Progenitor cell of endocrine pancreas (in vitro differentiated cells): Measurements from ENCODE around the gene NTRK2. TPM values are rescaled to one million over a fixed set of nuclear protein-coding genes. Genes with fewer than 3 reads are reported as not detected.

Experiments used
- DNase-seq: peaks from one replicate; pipeline ENCODE4 v3.0.0; 2021; ENCODE audit warnings: low spot score; ENCODE audit not compliant: unreplicated experiment
- H3K27ac Mint-ChIP-seq: 2 replicates; pipeline ENCODE4 v1.8.0; 2021; ENCODE audit warnings: mild to moderate bottlenecking, moderate library complexity, mixed read lengths
- H3K27me3 Mint-ChIP-seq: 2 replicates; pipeline ENCODE4 v1.8.0; 2021; ENCODE audit warnings: mixed read lengths
- H3K36me3 Mint-ChIP-seq: 2 replicates; pipeline ENCODE4 v1.8.0; 2022; ENCODE audit warnings: mixed read lengths; ENCODE audit not compliant: insufficient read depth
- H3K4me1 Mint-ChIP-seq: 2 replicates; pipeline ENCODE4 v1.8.0; 2021; ENCODE audit warnings: low read depth, mixed read lengths
- H3K4me3 Mint-ChIP-seq: 2 replicates; pipeline ENCODE4 v1.8.0; 2021; ENCODE audit warnings: low read depth, mild to moderate bottlenecking, moderate library complexity, mixed read lengths
- H3K9me3 Mint-ChIP-seq: 2 replicates; pipeline ENCODE4 v1.8.0; 2021; ENCODE audit warnings: low read depth, mixed read lengths
- total RNA-seq: library from RNA; stranded (reverse); gene quantifications from 2 replicates; pipeline ENCODE4 v1.2.1, GENCODE V29; 2021
- TF ChIP-seq, protein P1 (sequence below): fragments of 200-600 bp; sonication (generic); IDR thresholded peaks from one replicate; pipeline ENCODE4 v1.5.0; 2021; ENCODE audit warnings: antibody characterized with exemption, mild to moderate bottlenecking; ENCODE audit not compliant: unreplicated experiment

Gene NTRK2
- total RNA-seq, 1 donor from 2014 or later = 4.7 TPM

DNA sequence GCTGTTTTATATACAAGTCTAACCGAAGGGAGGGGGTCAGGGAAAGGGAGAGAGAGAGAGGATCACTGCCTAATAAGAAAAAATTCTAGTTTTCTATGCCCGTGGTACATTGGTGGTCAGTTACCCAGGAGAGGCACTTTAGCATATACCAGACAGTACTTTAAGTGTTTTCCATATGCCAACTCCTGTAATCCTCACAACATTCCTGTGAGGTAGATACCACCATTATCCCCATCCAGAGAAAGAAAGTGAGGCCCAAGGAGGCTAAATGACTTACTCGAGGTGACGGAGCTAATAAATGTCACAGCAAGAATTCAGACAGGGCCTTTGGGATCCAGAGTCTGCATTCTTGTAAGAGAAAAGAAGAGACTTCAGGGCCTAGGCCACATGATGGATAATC is 161.8 kb downstream of the NTRK2 start:
- H3K9me3 Mint-ChIP-seq = no peaks in the 10 kb centered on the region
- H3K27ac Mint-ChIP-seq = no peak overlapping the region
- peaks cover 3% of the 10 kb centered on the region for H3K27me3 Mint-ChIP-seq
- H3K4me1 Mint-ChIP-seq = peaks cover 2% of the 10 kb centered on the region
- TF ChIP-seq, protein P1, sequence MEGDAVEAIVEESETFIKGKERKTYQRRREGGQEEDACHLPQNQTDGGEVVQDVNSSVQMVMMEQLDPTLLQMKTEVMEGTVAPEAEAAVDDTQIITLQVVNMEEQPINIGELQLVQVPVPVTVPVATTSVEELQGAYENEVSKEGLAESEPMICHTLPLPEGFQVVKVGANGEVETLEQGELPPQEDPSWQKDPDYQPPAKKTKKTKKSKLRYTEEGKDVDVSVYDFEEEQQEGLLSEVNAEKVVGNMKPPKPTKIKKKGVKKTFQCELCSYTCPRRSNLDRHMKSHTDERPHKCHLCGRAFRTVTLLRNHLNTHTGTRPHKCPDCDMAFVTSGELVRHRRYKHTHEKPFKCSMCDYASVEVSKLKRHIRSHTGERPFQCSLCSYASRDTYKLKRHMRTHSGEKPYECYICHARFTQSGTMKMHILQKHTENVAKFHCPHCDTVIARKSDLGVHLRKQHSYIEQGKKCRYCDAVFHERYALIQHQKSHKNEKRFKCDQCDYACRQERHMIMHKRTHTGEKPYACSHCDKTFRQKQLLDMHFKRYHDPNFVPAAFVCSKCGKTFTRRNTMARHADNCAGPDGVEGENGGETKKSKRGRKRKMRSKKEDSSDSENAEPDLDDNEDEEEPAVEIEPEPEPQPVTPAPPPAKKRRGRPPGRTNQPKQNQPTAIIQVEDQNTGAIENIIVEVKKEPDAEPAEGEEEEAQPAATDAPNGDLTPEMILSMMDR = no peak
- no peak overlapping the region for H3K4me3 Mint-ChIP-seq
- DNase-seq = no peak
- no peaks in the 10 kb centered on the region for H3K36me3 Mint-ChIP-seq

GRCh38 chr9:84832453-84832852 is 162.9 kb downstream of the NTRK2 start:
- TF ChIP-seq, protein P1 = no peak
- H3K27ac Mint-ChIP-seq = no peak overlapping the region
- DNase-seq = no peak
- H3K4me3 Mint-ChIP-seq = no peak overlapping the region
- no peaks in the 10 kb centered on the region for H3K9me3 Mint-ChIP-seq
- peaks cover 3% of the 10 kb centered on the region for H3K27me3 Mint-ChIP-seq
- H3K36me3 Mint-ChIP-seq = no peaks in the 10 kb centered on the region
- peaks cover 2% of the 10 kb centered on the region for H3K4me1 Mint-ChIP-seq

DNA sequence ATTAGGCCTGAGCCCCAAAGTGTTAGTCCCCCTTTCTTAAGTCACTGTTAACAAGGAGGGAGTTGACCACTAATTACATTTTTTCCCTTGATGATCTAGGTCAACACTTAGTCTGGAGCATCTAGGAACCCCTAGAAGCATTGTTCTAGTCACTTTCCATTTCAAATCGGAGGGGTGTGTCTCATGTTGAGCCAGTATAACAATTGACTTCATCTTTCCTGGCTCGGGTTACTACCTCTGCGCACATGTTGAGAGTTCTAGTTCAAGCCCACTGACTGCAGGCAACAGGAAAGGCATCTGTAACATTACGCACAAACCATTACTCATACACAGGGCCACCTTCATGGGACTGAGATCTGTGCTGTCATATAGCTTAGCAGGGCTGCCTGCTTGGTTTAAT is 164.9 kb downstream of the NTRK2 start:
- H3K27me3 Mint-ChIP-seq = peaks cover 3% of the 10 kb centered on the region

GRCh38 chr9:84835745-84836144 is 166.2 kb downstream of the NTRK2 start:
- TF ChIP-seq, protein P1 = no peak
- no peak overlapping the region for H3K4me3 Mint-ChIP-seq
- H3K36me3 Mint-ChIP-seq = no peaks in the 10 kb centered on the region
- H3K4me1 Mint-ChIP-seq = peaks cover 6% of the 10 kb centered on the region
- peaks cover 10% of the 10 kb centered on the region for H3K27me3 Mint-ChIP-seq
- DNase-seq = no peak
- no peaks in the 10 kb centered on the region for H3K9me3 Mint-ChIP-seq
- H3K27ac Mint-ChIP-seq = no peak overlapping the region

More for the DNA sequence above, 164.9 kb downstream of the NTRK2 start:
- H3K9me3 Mint-ChIP-seq = no peaks in the 10 kb centered on the region
- TF ChIP-seq, protein P1 = no peak
- H3K4me3 Mint-ChIP-seq = no peak overlapping the region
- no peaks in the 10 kb centered on the region for H3K4me1 Mint-ChIP-seq
- DNase-seq = no peak
- H3K27ac Mint-ChIP-seq = no peak overlapping the region
- H3K36me3 Mint-ChIP-seq = no peaks in the 10 kb centered on the region

DNA sequence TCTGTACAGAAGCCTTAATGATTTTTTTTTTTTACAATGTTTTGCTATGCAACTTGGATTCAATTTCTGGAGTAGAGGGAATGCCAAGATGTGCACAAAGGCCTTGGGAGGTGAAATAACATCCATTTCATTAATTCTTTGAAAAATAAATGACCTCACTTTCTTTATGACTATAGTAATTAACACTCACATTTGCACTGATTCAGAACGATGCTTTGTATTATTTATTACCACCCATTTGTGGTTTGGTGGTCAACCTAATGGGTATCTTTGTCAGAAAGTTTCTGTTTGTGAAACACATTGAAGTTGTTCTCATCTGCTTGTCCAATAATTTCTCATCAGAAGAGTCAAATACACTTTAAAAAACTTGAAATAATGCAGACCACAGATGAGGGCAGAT is 169.3 kb downstream of the NTRK2 start:
- H3K27me3 Mint-ChIP-seq = peaks cover 20% of the 10 kb centered on the region
- TF ChIP-seq, protein P1 = no peak

More for the DNA sequence above, 169.3 kb downstream of the NTRK2 start:
- DNase-seq = no peak
- Mint-ChIP-seq H3K36me3 (no peaks in the 10 kb centered on the region), H3K9me3 (no peaks in the 10 kb centered on the region), H3K27ac (no peak overlapping the region), H3K4me3 (no peak overlapping the region), H3K4me1 (peaks cover 6% of the 10 kb centered on the region)
